GM12801 (cell line): ENCODE results near the gene CASP1.

Experiments
- CTCF ChIP-seq: IDR thresholded peaks from one replicate; pipeline ENCODE4 v1.5.1; 2011; ENCODE audit warnings: control low read depth; ENCODE audit not compliant: insufficient read length; ENCODE audit errors: extremely low read depth

Gene CASP1

GRCh38 chr11:105027678-105028077 lies 7.3 kb downstream of the CASP1 start:
- no peak for TF ChIP-seq CTCF

- TF ChIP-seq CTCF: no peak
These were observed 10.6 kb downstream of the CASP1 start for GRCh38 chr11:105024394-105024793.

GRCh38 chr11:105023003-105023402 lies 11.9 kb downstream of the CASP1 start, which contains the start of gene CASP5:
Gene CASP5 (minus strand): TSS chr11:105023168. CDS start chr11:105023136, 32 bp downstream.
- TF ChIP-seq CTCF: no peak

- TF ChIP-seq CTCF: no peak
These were observed 12.4 kb downstream of the CASP1 start for GRCh38 chr11:105022527-105022926.

- TF ChIP-seq CTCF: no peak
These were observed 27.5 kb downstream of the CASP1 start for GRCh38 chr11:105007463-105007862.

DNA sequence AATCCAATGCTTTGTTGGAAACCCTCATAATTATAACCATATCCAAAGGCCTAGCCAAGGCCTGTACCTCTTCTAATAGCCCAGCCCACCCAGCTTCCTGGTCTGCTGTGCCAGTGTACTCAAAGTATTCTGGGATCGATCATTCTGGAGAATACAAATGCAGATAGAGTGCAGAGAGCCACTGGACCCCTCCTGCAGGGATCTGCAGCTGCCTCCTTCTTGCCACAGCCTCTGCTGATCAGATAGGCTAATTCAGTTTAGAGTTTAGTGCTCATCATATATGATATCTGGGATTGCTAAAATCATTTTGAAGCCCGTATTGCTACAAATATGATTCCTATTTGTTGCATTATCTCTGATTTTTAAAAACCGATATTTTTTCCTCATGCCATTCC lies 29.5 kb downstream of the CASP1 start:
- TF ChIP-seq CTCF: no peak

GRCh38 chr11:105004021-105004420 lies 30.9 kb downstream of the CASP1 start:
- no peak for TF ChIP-seq CTCF

- no peak for TF ChIP-seq CTCF
These were observed 31.8 kb downstream of the CASP1 start for GRCh38 chr11:105003151-105003550.
